ENCODE measurements around the gene WDR35.
"Not testable (repeated sequence)": the region's sequence is repeated elsewhere in the genome, so short reads cannot be mapped to it uniquely, and the experiment has no call there.

WDR35 gene

GRCh38 chr2:19898592-19899329 is 91.1 kb downstream of the WDR35 start:
- no peak for TF ChIP-seq CTCF (IDR thresholded peaks at IDR 0.05; ENCODE audit: extremely low read depth, insufficient read depth, missing control alignments)
- no peak for DNase-seq (ENCODE audit: low spot score)
- in situ Hi-C loops (cut with MboI; ENCODE audit: low pct_unique_long_range_greater_than_20kb, low sequenced_read_pairs, unreplicated experiment), result no loop called here

- no peak for TF ChIP-seq CTCF (IDR thresholded peaks at IDR 0.05; ENCODE audit: extremely low read depth, insufficient read depth, missing control alignments)
- no peak for DNase-seq (ENCODE audit: low spot score)
- in situ Hi-C loops (cut with MboI; ENCODE audit: low pct_unique_long_range_greater_than_20kb, low sequenced_read_pairs, unreplicated experiment), result no loop called here
These were observed 92.2 kb downstream of the WDR35 start for GRCh38 chr2:19897623-19898245.

GRCh38 chr2:19895535-19895934 is 94.4 kb downstream of the WDR35 start:
- in situ Hi-C loops (cut with MboI; ENCODE audit: low pct_unique_long_range_greater_than_20kb, low sequenced_read_pairs, unreplicated experiment), result no loop called here
- DNase-seq (ENCODE audit: low spot score), result no peak
- TF ChIP-seq CTCF (IDR thresholded peaks at IDR 0.05; ENCODE audit: extremely low read depth, insufficient read depth, missing control alignments), result no peak

- TF ChIP-seq CTCF (IDR thresholded peaks at IDR 0.05; ENCODE audit: extremely low read depth, insufficient read depth, missing control alignments), result no peak
- in situ Hi-C loops (cut with MboI; ENCODE audit: low pct_unique_long_range_greater_than_20kb, low sequenced_read_pairs, unreplicated experiment), result no loop called here
- no peak for DNase-seq (ENCODE audit: low spot score)
These were observed 95.6 kb downstream of the WDR35 start for GRCh38 chr2:19894134-19894792.

- no peak for TF ChIP-seq CTCF (IDR thresholded peaks at IDR 0.05; ENCODE audit: extremely low read depth, insufficient read depth, missing control alignments)
- DNase-seq (ENCODE audit: low spot score), result peak; percentile 51
- in situ Hi-C loops (cut with MboI; ENCODE audit: low pct_unique_long_range_greater_than_20kb, low sequenced_read_pairs, unreplicated experiment), result no loop called here
These were observed 96.3 kb downstream of the WDR35 start for GRCh38 chr2:19893520-19894133.

- DNase-seq (ENCODE audit: low spot score); in situ Hi-C loops (cut with MboI; ENCODE audit: low pct_unique_long_range_greater_than_20kb, low sequenced_read_pairs, unreplicated experiment): not testable (repeated sequence)
These were observed 97.9 kb downstream of the WDR35 start for GRCh38 chr2:19891971-19892370.

Data from GM13977 (cell line).